T-cell (primary cell): ENCODE data around the gene SLC8B1. TPM values are rescaled to one million over a fixed set of nuclear protein-coding genes. Genes with fewer than 3 reads are reported as not detected.

Experiments used
- ATAC-seq, 4 experiments: fragments of 200-7000 bp in 3 of 4; fragments of 150-1000 bp in 1 of 4; cut with Tn5 transposase; replicated peaks in 1 of 4; 1 replicate in 3 of 4; 2 replicates in 1 of 4; pipeline ENCODE4 v1.10.0; 2021; ENCODE audit warnings: moderate library complexity in 3 of 4, mild to moderate bottlenecking in 2 of 4, moderate number of reproducible peaks in 1 of 4
- CTCF ChIA-PET, 2 donors: fragments of 300-600 bp; sonication (Branson Sonifier 250); formaldehyde crosslinking; loops; one replicate each; lab custom pipeline; 2022; ENCODE audit warnings: antibody characterized with exemption in 2 of 2; lab: Charles Lee
- POLR2A ChIA-PET, 2 donors: fragments of 300-600 bp; sonication (Branson Sonifier 250); formaldehyde crosslinking; loops; one replicate each; lab custom pipeline; 2022; ENCODE audit warnings: antibody characterized with exemption in 2 of 2; lab: Charles Lee
- DNase-seq, 35 experiments: peaks; one replicate each; pipeline versions ENCODE4 v3.0.0 to v3.0.0-alpha.2; 2013 to 2023
- H3K27ac ChIP-seq: one replicate; pipeline ENCODE4 v1.5.1; 2013; ENCODE audit warnings: low read length
- H3K27me3 ChIP-seq, 2 experiments: replicated peaks in 1 of 2; 1 replicate in 1 of 2; 2 replicates in 1 of 2; pipeline versions ENCODE4 v1.6.1 to v1.7.0; 2013; ENCODE audit warnings: low read length in 1 of 2, mixed read lengths in 1 of 2; ENCODE audit not compliant: control insufficient read depth in 2 of 2, insufficient read depth in 2 of 2; ENCODE audit errors: extremely low read depth in 1 of 2
- H3K36me3 ChIP-seq, 2 donors: 1 replicate in 1 of 2; 2 replicates in 1 of 2; pipeline versions ENCODE4 v1.6.1 to v1.7.0; 2013; ENCODE audit warnings: low read length in 1 of 2; ENCODE audit not compliant: control insufficient read depth in 2 of 2, insufficient read depth in 1 of 2; ENCODE audit errors: extremely low read depth in 1 of 2
- H3K4me1 ChIP-seq, 2 experiments: 1 replicate in 1 of 2; 2 replicates in 1 of 2; pipeline versions ENCODE4 v1.6.1 to v1.7.0; 2013; ENCODE audit warnings: low read length in 2 of 2, mixed read lengths in 1 of 2; ENCODE audit not compliant: insufficient read depth in 2 of 2, control insufficient read depth in 1 of 2; ENCODE audit errors: extremely low read depth in 1 of 2
- H3K4me3 ChIP-seq, 2 donors: 1 replicate in 1 of 2; 2 replicates in 1 of 2; pipeline versions ENCODE4 v1.5.1 to v1.7.0; 2013; ENCODE audit warnings: mild to moderate bottlenecking in 2 of 2, low read length in 1 of 2, moderate library complexity in 1 of 2; ENCODE audit not compliant: control insufficient read depth in 1 of 2; ENCODE audit errors: extremely low read depth in 1 of 2
- H3K9me3 ChIP-seq: 2 replicates; pipeline ENCODE4 v1.7.0; 2013
- H3K27ac Mint-ChIP-seq, 2 donors: one replicate each; pipeline ENCODE4 v1.8.0; 2020 to 2021; ENCODE audit warnings: mild to moderate bottlenecking in 2 of 2, mixed read lengths in 2 of 2
- H3K27me3 Mint-ChIP-seq, 2 donors: one replicate each; pipeline ENCODE4 v1.8.0; 2021 to 2022; ENCODE audit warnings: mixed read lengths in 2 of 2
- H3K36me3 Mint-ChIP-seq: one replicate; pipeline ENCODE4 v1.8.0; 2021; ENCODE audit warnings: mixed read lengths
- H3K4me1 Mint-ChIP-seq, 3 donors: one replicate each; pipeline ENCODE4 v1.8.0; 2020 to 2022; ENCODE audit warnings: mixed read lengths in 3 of 3, mild to moderate bottlenecking in 1 of 3
- H3K4me3 Mint-ChIP-seq, 3 donors: one replicate each; pipeline ENCODE4 v1.8.0; 2020 to 2022; ENCODE audit warnings: mild to moderate bottlenecking in 3 of 3, mixed read lengths in 3 of 3, moderate library complexity in 3 of 3
- H3K9me3 Mint-ChIP-seq, 3 donors: one replicate each; pipeline ENCODE4 v1.8.0; 2020 to 2022; ENCODE audit warnings: mixed read lengths in 3 of 3
- WGBS: methylation state at CpG from one replicate; pipeline ENCODE4 v1.1.5; 2013; ENCODE audit warnings: missing lambda C conversion rate; ENCODE audit not compliant: insufficient coverage; 5-methylcytosine and 5-hydroxymethylcytosine counted together
- total RNA-seq, 35 experiments: library from RNA in 6 of 35; stranded (reverse) in 6 of 35; fragments of 120-200 nt in 1 of 35; gene quantifications; one replicate each; pipeline versions ENCODE4 v1.2.1 to v1.2.4 and lab custom pipeline; 2013 to 2026

The SLC8B1 gene
- total RNA-seq, 5 donors from 2014 or later (not counting 1 experiment from before 2014, with no cell fraction given) = 76.7 to 120 (median 102) TPM

GRCh38 chr12:113299619-113300237 is 35.2 kb downstream of the SLC8B1 start:
- ChIA-PET POLR2A (no interaction called here), CTCF (no interaction called here)
- H3K9me3 Mint-ChIP-seq = no peaks in the 10 kb centered on the region
- Histone ChIP-seq H3K4me1 (peaks cover 3 to 7% of the 10 kb centered on the region in 2 experiments), H3K27ac (no peak overlapping the region), H3K4me3 (no peak overlapping the region), H3K36me3 (peaks cover 21 to 38% of the 10 kb centered on the region in 2 donors), H3K9me3 (no peaks in the 10 kb centered on the region), H3K27me3 (no peaks in the 10 kb centered on the region)
- peak overlapping the region; percentile 46 to 77 for H3K27ac Mint-ChIP-seq
- no peak for DNase-seq
- H3K27me3 Mint-ChIP-seq = no peaks in the 10 kb centered on the region
- no peak overlapping the region for H3K4me3 Mint-ChIP-seq
- peaks cover 25% of the 10 kb centered on the region for H3K36me3 Mint-ChIP-seq
- peaks cover 13 to 19% (median 19%) of the 10 kb centered on the region in 3 donors for H3K4me1 Mint-ChIP-seq
- WGBS = 96% methylated on average over 6 of the region's 14 CpGs
- no peak for ATAC-seq

GRCh38 chr12:113298861-113299545 is 35.9 kb downstream of the SLC8B1 start:
- 98% methylated on average over 17 of the region's 20 CpGs for WGBS
- peaks cover 24% of the 10 kb centered on the region for H3K36me3 Mint-ChIP-seq
- no peaks in the 10 kb centered on the region for H3K27me3 Mint-ChIP-seq
- no peaks in the 10 kb centered on the region for H3K9me3 Mint-ChIP-seq
- no peak overlapping the region for H3K27ac ChIP-seq
- H3K36me3 ChIP-seq = peaks cover 21 to 31% of the 10 kb centered on the region in 2 donors
- ATAC-seq (no peak), DNase-seq (no peak)
- peaks cover 3 to 7% of the 10 kb centered on the region in 2 experiments for H3K4me1 ChIP-seq
- peaks cover 13 to 19% (median 19%) of the 10 kb centered on the region in 3 donors for H3K4me1 Mint-ChIP-seq
- H3K9me3 ChIP-seq = no peaks in the 10 kb centered on the region
- ChIA-PET CTCF (no interaction called here), POLR2A (no interaction called here)
- no peak overlapping the region for H3K4me3 Mint-ChIP-seq
- H3K4me3 ChIP-seq = no peak overlapping the region
- H3K27ac Mint-ChIP-seq = no peak overlapping the region
- H3K27me3 ChIP-seq = no peaks in the 10 kb centered on the region

GRCh38 chr12:113298472-113298817 is 36.5 kb downstream of the SLC8B1 start:
- Mint-ChIP-seq H3K27me3 (no peaks in the 10 kb centered on the region), H3K36me3 (peaks cover 25% of the 10 kb centered on the region), H3K27ac (no peak overlapping the region), H3K9me3 (no peaks in the 10 kb centered on the region), H3K4me3 (no peak overlapping the region), H3K4me1 (peaks cover 11 to 16% (median 14%) of the 10 kb centered on the region in 3 donors)
- ChIA-PET CTCF (no interaction called here), POLR2A (interaction anchor here in 1 of 2 donors (0.6 kb wide), 1 partner anchor 75 kb away, joined by 6 read pairs; no protein-coding TSS in a partner anchor)
- ATAC-seq (no peak), DNase-seq (no peak)
- WGBS = 82% methylated on average over 3 of the region's 5 CpGs
- H3K4me3 ChIP-seq = no peak overlapping the region
- H3K9me3 ChIP-seq = no peaks in the 10 kb centered on the region
- H3K4me1 ChIP-seq = peaks cover 3 to 6% of the 10 kb centered on the region in 2 experiments
- H3K36me3 ChIP-seq = peaks cover 22 to 28% of the 10 kb centered on the region in 2 donors
- no peaks in the 10 kb centered on the region for H3K27me3 ChIP-seq
- H3K27ac ChIP-seq = no peak overlapping the region

- Histone ChIP-seq H3K27ac (no peak overlapping the region), H3K9me3 (no peaks in the 10 kb centered on the region), H3K27me3 (no peaks in the 10 kb centered on the region), H3K36me3 (peaks cover 24 to 32% of the 10 kb centered on the region in 2 donors), H3K4me1 (peaks cover 0 to 2% of the 10 kb centered on the region in 2 experiments), H3K4me3 (no peak overlapping the region)
- DNase-seq = no peak
- peaks cover 28% of the 10 kb centered on the region for H3K36me3 Mint-ChIP-seq
- 84% methylated on average over 8 of the region's 13 CpGs for WGBS
- H3K27me3 Mint-ChIP-seq = no peaks in the 10 kb centered on the region
- ChIA-PET POLR2A (interaction anchor here in 1 of 2 donors (0.6 kb wide), 1 partner anchor 75 kb away, joined by 6 read pairs; no protein-coding TSS in a partner anchor), CTCF (no interaction called here)
- H3K4me1 Mint-ChIP-seq = peaks cover 5 to 10% (median 8%) of the 10 kb centered on the region in 3 donors
- no peaks in the 10 kb centered on the region for H3K9me3 Mint-ChIP-seq
- peak in 2 of 4 experiments; percentile 11 to 26 for ATAC-seq
- no peak overlapping the region for H3K27ac Mint-ChIP-seq
- H3K4me3 Mint-ChIP-seq = no peak overlapping the region
These were observed 37.1 kb downstream of the SLC8B1 start for GRCh38 chr12:113297621-113298471.

- no peak for ATAC-seq
- ChIA-PET CTCF (no interaction called here), POLR2A (no interaction called here)
- Histone ChIP-seq H3K4me1 (no peaks in the 10 kb centered on the region), H3K9me3 (no peaks in the 10 kb centered on the region), H3K4me3 (no peak overlapping the region), H3K27ac (no peak overlapping the region), H3K36me3 (peaks cover 24 to 31% of the 10 kb centered on the region in 2 donors), H3K27me3 (no peaks in the 10 kb centered on the region)
- no peak overlapping the region for H3K27ac Mint-ChIP-seq
- no peak overlapping the region for H3K4me3 Mint-ChIP-seq
- DNase-seq = no peak
- H3K27me3 Mint-ChIP-seq = no peaks in the 10 kb centered on the region
- peaks cover 25% of the 10 kb centered on the region for H3K36me3 Mint-ChIP-seq
- 98% methylated on average over 8 of the region's 9 CpGs for WGBS
- no peaks in the 10 kb centered on the region for H3K9me3 Mint-ChIP-seq
- peaks cover 0 to 5% (median 2%) of the 10 kb centered on the region in 3 donors for H3K4me1 Mint-ChIP-seq
These were observed 37.7 kb downstream of the SLC8B1 start for GRCh38 chr12:113297214-113297587.

GRCh38 chr12:113296557-113297213 is 38.2 kb downstream of the SLC8B1 start:
- ATAC-seq = no peak
- H3K4me3 ChIP-seq = no peak overlapping the region
- H3K27me3 Mint-ChIP-seq = no peaks in the 10 kb centered on the region
- DNase-seq = no peak
- H3K27ac Mint-ChIP-seq = no peak overlapping the region
- ChIA-PET CTCF (no interaction called here), POLR2A (no interaction called here)
- H3K9me3 Mint-ChIP-seq = no peaks in the 10 kb centered on the region
- peaks cover 24% of the 10 kb centered on the region for H3K36me3 Mint-ChIP-seq
- 96% methylated on average over 9 of the region's 23 CpGs for whole genome bisulfite sequencing
- no peaks in the 10 kb centered on the region for H3K4me1 ChIP-seq
- no peak overlapping the region for H3K4me3 Mint-ChIP-seq
- no peaks in the 10 kb centered on the region for H3K27me3 ChIP-seq
- no peaks in the 10 kb centered on the region for H3K9me3 ChIP-seq
- H3K4me1 Mint-ChIP-seq = peaks cover 0 to 1% (median 0%) of the 10 kb centered on the region in 3 donors
- no peak overlapping the region for H3K27ac ChIP-seq
- H3K36me3 ChIP-seq = peaks cover 24 to 30% of the 10 kb centered on the region in 2 donors
